ENCODE data around the gene IL17F. TPM values are rescaled to one million over a fixed set of nuclear protein-coding genes. Genes with fewer than 3 reads are reported as not detected.

Gene IL17F
- total and polyA plus RNA-seq, 7 donors = 0.12 TPM; not detected in 6

GRCh38 chr6:52231406-52232127, 12.7 kb downstream of the IL17F start:
- no peak overlapping the region for H3K4me3 ChIP-seq
- no peaks in the 10 kb centered on the region for H3K36me3 ChIP-seq
- no peaks in the 10 kb centered on the region for H3K27me3 ChIP-seq
- peaks cover 0 to 23% (median 5%) of the 10 kb centered on the region in 4 donors for H3K4me1 ChIP-seq
- no peaks in the 10 kb centered on the region for H3K9me3 ChIP-seq
- TF ChIP-seq CTCF (IDR thresholded peaks at IDR 0.05) = no peak
- TF ChIP-seq EP300 (IDR thresholded peaks at IDR 0.05) = no peak
- no peak for TF ChIP-seq POLR2A (IDR thresholded peaks at IDR 0.05)
- TF ChIP-seq POLR2AphosphoS5 (IDR thresholded peaks at IDR 0.05) = no peak
- intact Hi-C loops (cut with DNase I) = no loop called here
- WGBS, 2 donors = 83 to 91% methylated on average over 8 of the region's 8 CpGs
- H3K27ac ChIP-seq = no peak overlapping the region
- DNase-seq = no peak

GRCh38 chr6:52230685-52231084, 13.6 kb downstream of the IL17F start:
- Histone ChIP-seq H3K9me3 (no peaks in the 10 kb centered on the region), H3K27ac (no peak overlapping the region), H3K4me1 (peaks cover 0 to 23% (median 5%) of the 10 kb centered on the region in 4 donors), H3K4me3 (no peak overlapping the region), H3K36me3 (no peaks in the 10 kb centered on the region), H3K27me3 (no peaks in the 10 kb centered on the region)
- WGBS, 2 donors = 81 to 85% methylated on average over 1 of the region's 1 CpG
- no peak for TF ChIP-seq EP300 (IDR thresholded peaks at IDR 0.05)
- DNase-seq = no peak
- intact Hi-C loops (cut with DNase I) = no loop called here

GRCh38 chr6:52227495-52227894, 16.8 kb downstream of the IL17F start:
- Histone ChIP-seq H3K27ac (no peak overlapping the region), H3K27me3 (no peaks in the 10 kb centered on the region), H3K9me3 (no peaks in the 10 kb centered on the region), H3K36me3 (no peaks in the 10 kb centered on the region), H3K4me1 (peaks cover 0 to 17% (median 5%) of the 10 kb centered on the region in 4 donors), H3K4me3 (no peak overlapping the region)
- intact Hi-C loops (cut with DNase I) = no loop called here
- DNase-seq = no peak
- no peak for TF ChIP-seq EP300 (IDR thresholded peaks at IDR 0.05)
- WGBS, 2 donors = 76 to 92% methylated on average over 1 of the region's 1 CpG

GRCh38 chr6:52221302-52221701, 23.0 kb downstream of the IL17F start:
- H3K4me3 ChIP-seq = no peak overlapping the region
- no peaks in the 10 kb centered on the region for H3K36me3 ChIP-seq
- TF ChIP-seq CTCF (IDR thresholded peaks at IDR 0.05) (no peak), EP300 (IDR thresholded peaks at IDR 0.05) (no peak), POLR2A (IDR thresholded peaks at IDR 0.05) (no peak), POLR2AphosphoS5 (IDR thresholded peaks at IDR 0.05) (no peak)
- DNase-seq = no peak
- H3K27ac ChIP-seq = no peak overlapping the region
- WGBS, 2 donors = 34 to 52% methylated on average over 3 of the region's 3 CpGs
- no peaks in the 10 kb centered on the region for H3K9me3 ChIP-seq
- intact Hi-C loops (cut with DNase I) = no loop called here
- peaks cover 0 to 7% (median 0%) of the 10 kb centered on the region in 4 donors for H3K4me1 ChIP-seq
- H3K27me3 ChIP-seq = no peaks in the 10 kb centered on the region

GRCh38 chr6:52217761-52218160, 26.5 kb downstream of the IL17F start:
- Histone ChIP-seq H3K36me3 (no peaks in the 10 kb centered on the region), H3K4me1 (peaks cover 0 to 11% (median 4%) of the 10 kb centered on the region in 4 donors), H3K27me3 (no peaks in the 10 kb centered on the region), H3K4me3 (no peak overlapping the region), H3K27ac (no peak overlapping the region), H3K9me3 (no peaks in the 10 kb centered on the region)
- TF ChIP-seq POLR2A (IDR thresholded peaks at IDR 0.05) (no peak), CTCF (IDR thresholded peaks at IDR 0.05) (no peak), POLR2AphosphoS5 (IDR thresholded peaks at IDR 0.05) (no peak), EP300 (IDR thresholded peaks at IDR 0.05) (no peak)
- intact Hi-C loops (cut with DNase I) = no loop called here
- no peak for DNase-seq
- WGBS, 2 donors = 56 to 86% methylated on average over 2 of the region's 2 CpGs

Data from sigmoid colon (tissue), 7 donors.